HepG2 (cell line): ENCODE results near the gene ATRIP. TPM values are rescaled to one million over a fixed set of nuclear protein-coding genes. Genes with fewer than 3 reads are reported as not detected.

Experiments used
- CCAR2 ChIP-seq: fragments of 200-400 bp; formaldehyde crosslinking; optimal IDR thresholded peaks from 2 replicates; pipeline ENCODE3; 2018; ENCODE audit warnings: low read depth, mild to moderate bottlenecking, low read length, moderate library complexity
- HIVEP1 ChIP-seq: sonication (generic); formaldehyde crosslinking; IDR thresholded peaks from 2 replicates; pipeline ENCODE4 v1.4.0; 2020; ENCODE audit warnings: mild to moderate bottlenecking, missing genetic modification reagents
- HNF4A ChIP-seq: sonication (generic); formaldehyde crosslinking; IDR thresholded peaks from 2 replicates; pipeline ENCODE4 v1.4.0; 2020; ENCODE audit warnings: missing genetic modification reagents
- PITX1 ChIP-seq: sonication (generic); formaldehyde crosslinking; IDR thresholded peaks from 2 replicates; pipeline ENCODE4 v1.5.1; 2020; ENCODE audit warnings: mild to moderate bottlenecking, missing genetic modification reagents
- RARA ChIP-seq: IDR thresholded peaks from 2 replicates; pipeline ENCODE4 v1.6.1; 2016; ENCODE audit warnings: missing genetic modification reagents, missing compliant biosample characterization
- TFE3 ChIP-seq: IDR thresholded peaks from 2 replicates; pipeline ENCODE4 v1.6.1; 2016
- ZNF10 ChIP-seq: sonication (generic); formaldehyde crosslinking; IDR thresholded peaks from 2 replicates; pipeline ENCODE4 v1.4.0; 2020; ENCODE audit warnings: mild to moderate bottlenecking, low read depth, missing genetic modification reagents, borderline replicate concordance
- ZNF446 ChIP-seq: sonication (generic); formaldehyde crosslinking; IDR thresholded peaks from 2 replicates; pipeline ENCODE4 v1.5.0; 2020; ENCODE audit warnings: mild to moderate bottlenecking, missing genetic modification reagents
- ZNF605 ChIP-seq: sonication (generic); formaldehyde crosslinking; IDR thresholded peaks from 2 replicates; pipeline ENCODE4 v1.8.0; 2022; ENCODE audit warnings: mild to moderate bottlenecking, missing genetic modification reagents
- ZNF609 ChIP-seq: sonication (generic); formaldehyde crosslinking; IDR thresholded peaks from 2 replicates; pipeline ENCODE4 v1.4.0; 2020; ENCODE audit warnings: mild to moderate bottlenecking, missing genetic modification reagents, borderline replicate concordance
- ZNF772 ChIP-seq: sonication (generic); formaldehyde crosslinking; IDR thresholded peaks from 2 replicates; pipeline ENCODE4 v1.5.0; 2020; ENCODE audit warnings: mild to moderate bottlenecking, missing genetic modification reagents
- ZSCAN30 ChIP-seq: sonication (generic); formaldehyde crosslinking; IDR thresholded peaks from 2 replicates; pipeline ENCODE4 v1.5.0; 2020; ENCODE audit warnings: mild to moderate bottlenecking, missing genetic modification reagents
- polyA plus RNA-seq, 8 experiments: library from polyadenylated mRNA; depleted of rRNA in 3 of 8; stranded (reverse) in 7 of 8; unstranded in 1 of 8; fragments of >200 nt; fragmentation: Illumina TruSeq in 4 of 8; extraction: Trizol in 4 of 8; gene quantifications; 2 replicates each; pipeline versions ENCODE4 v1.2.1 to v1.2.3, GENCODE V29; 2011 to 2016; ENCODE audit warnings: low read depth in 4 of 8, missing spikeins in 1 of 8, mixed read lengths in 1 of 8; ENCODE audit not compliant: insufficient read depth in 1 of 8
- total RNA-seq, 5 experiments: library from RNA; depleted of rRNA; stranded (reverse); fragments of >200 nt; fragmentation: Illumina TruSeq; extraction: Trizol; gene quantifications; 2 replicates each; pipeline ENCODE4 v1.2.3, GENCODE V29; 2016; ENCODE audit warnings: low read depth in 1 of 5
- TF ChIP-seq, protein P1 (sequence below): IDR thresholded peaks from 2 replicates; pipeline ENCODE4 v1.4.0; 2020; ENCODE audit warnings: mild to moderate bottlenecking, missing genetic modification reagents
- TF ChIP-seq, protein P2 (sequence below): sonication (generic); formaldehyde crosslinking; IDR thresholded peaks from 2 replicates; pipeline ENCODE4 v1.5.1; 2020; ENCODE audit warnings: mild to moderate bottlenecking, missing genetic modification reagents, moderate library complexity

ATRIP gene
- total and polyA plus RNA-seq, 2 of the 13 experiments (the other 11 are each of a cell fraction or from before 2014, with no cell fraction given): 5.1 to 12.5 TPM

DNA sequence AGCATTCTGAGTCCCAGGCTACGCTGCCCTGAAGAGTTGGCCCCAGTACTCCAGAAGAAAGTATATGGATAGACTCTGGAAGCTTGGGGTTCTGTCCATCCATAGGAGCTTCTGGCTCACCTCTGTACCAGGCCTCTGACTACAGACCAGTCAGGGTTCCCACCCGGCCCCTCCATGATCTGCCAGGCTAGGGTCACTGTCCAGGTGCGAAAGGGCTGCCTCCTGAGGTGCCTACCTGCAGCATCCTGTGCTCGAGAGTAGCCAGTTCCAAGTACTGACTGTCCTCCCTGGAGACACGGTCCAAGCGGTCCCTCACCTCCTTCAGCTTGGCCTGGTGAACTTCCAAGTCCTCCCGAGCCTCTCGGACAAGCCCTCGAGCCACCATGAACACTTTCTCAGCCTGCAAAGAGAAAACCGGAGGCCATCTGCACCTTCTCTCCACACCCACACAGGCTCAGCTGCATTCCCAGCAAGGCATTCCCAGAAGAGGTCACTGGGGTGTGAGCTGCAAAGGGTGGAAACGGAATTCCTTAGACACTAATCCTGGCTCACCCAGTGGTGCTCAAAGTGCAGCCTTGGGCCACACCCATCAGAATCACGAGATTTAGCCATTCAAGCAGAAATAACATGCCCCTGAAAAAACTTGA is 12.9 kb upstream of the ATRIP start (continued):
- no peak for TF ChIP-seq CCAR2
- peak; percentile 80 for TF ChIP-seq PITX1
- TF ChIP-seq, protein P1, sequence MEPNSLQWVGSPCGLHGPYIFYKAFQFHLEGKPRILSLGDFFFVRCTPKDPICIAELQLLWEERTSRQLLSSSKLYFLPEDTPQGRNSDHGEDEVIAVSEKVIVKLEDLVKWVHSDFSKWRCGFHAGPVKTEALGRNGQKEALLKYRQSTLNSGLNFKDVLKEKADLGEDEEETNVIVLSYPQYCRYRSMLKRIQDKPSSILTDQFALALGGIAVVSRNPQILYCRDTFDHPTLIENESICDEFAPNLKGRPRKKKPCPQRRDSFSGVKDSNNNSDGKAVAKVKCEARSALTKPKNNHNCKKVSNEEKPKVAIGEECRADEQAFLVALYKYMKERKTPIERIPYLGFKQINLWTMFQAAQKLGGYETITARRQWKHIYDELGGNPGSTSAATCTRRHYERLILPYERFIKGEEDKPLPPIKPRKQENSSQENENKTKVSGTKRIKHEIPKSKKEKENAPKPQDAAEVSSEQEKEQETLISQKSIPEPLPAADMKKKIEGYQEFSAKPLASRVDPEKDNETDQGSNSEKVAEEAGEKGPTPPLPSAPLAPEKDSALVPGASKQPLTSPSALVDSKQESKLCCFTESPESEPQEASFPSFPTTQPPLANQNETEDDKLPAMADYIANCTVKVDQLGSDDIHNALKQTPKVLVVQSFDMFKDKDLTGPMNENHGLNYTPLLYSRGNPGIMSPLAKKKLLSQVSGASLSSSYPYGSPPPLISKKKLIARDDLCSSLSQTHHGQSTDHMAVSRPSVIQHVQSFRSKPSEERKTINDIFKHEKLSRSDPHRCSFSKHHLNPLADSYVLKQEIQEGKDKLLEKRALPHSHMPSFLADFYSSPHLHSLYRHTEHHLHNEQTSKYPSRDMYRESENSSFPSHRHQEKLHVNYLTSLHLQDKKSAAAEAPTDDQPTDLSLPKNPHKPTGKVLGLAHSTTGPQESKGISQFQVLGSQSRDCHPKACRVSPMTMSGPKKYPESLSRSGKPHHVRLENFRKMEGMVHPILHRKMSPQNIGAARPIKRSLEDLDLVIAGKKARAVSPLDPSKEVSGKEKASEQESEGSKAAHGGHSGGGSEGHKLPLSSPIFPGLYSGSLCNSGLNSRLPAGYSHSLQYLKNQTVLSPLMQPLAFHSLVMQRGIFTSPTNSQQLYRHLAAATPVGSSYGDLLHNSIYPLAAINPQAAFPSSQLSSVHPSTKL: peak; percentile 55; the same call in 1 of the 2 replicates
- TF ChIP-seq HNF4A: peak; percentile 77
- TF ChIP-seq ZNF10: no peak
- TF ChIP-seq, protein P2, sequence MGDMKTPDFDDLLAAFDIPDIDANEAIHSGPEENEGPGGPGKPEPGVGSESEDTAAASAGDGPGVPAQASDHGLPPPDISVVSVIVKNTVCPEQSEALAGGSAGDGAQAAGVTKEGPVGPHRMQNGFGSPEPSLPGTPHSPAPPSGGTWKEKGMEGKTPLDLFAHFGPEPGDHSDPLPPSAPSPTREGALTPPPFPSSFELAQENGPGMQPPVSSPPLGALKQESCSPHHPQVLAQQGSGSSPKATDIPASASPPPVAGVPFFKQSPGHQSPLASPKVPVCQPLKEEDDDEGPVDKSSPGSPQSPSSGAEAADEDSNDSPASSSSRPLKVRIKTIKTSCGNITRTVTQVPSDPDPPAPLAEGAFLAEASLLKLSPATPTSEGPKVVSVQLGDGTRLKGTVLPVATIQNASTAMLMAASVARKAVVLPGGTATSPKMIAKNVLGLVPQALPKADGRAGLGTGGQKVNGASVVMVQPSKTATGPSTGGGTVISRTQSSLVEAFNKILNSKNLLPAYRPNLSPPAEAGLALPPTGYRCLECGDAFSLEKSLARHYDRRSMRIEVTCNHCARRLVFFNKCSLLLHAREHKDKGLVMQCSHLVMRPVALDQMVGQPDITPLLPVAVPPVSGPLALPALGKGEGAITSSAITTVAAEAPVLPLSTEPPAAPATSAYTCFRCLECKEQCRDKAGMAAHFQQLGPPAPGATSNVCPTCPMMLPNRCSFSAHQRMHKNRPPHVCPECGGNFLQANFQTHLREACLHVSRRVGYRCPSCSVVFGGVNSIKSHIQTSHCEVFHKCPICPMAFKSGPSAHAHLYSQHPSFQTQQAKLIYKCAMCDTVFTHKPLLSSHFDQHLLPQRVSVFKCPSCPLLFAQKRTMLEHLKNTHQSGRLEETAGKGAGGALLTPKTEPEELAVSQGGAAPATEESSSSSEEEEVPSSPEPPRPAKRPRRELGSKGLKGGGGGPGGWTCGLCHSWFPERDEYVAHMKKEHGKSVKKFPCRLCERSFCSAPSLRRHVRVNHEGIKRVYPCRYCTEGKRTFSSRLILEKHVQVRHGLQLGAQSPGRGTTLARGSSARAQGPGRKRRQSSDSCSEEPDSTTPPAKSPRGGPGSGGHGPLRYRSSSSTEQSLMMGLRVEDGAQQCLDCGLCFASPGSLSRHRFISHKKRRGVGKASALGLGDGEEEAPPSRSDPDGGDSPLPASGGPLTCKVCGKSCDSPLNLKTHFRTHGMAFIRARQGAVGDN (CRISPR knock-in tag): peak; percentile 39
- 0 out of 2 replicates have a peak, but pooled peaks have one; percentile 36 for TF ChIP-seq HIVEP1 (CRISPR knock-in tag)
- TF ChIP-seq ZNF772: 0 out of 2 replicates have a peak, but pooled peaks have one; percentile 33
- 0 out of 2 replicates have a peak, but pooled peaks have one; percentile 12 for TF ChIP-seq ZNF446
- peak; percentile 79; the same call in 1 of the 2 replicates for TF ChIP-seq TFE3 (CRISPR knock-in tag)
- no peak for TF ChIP-seq ZNF609 (CRISPR knock-in tag)
- 0 out of 2 replicates have a peak, but pooled peaks have one; percentile 44 for TF ChIP-seq RARA (CRISPR knock-in tag)
- TF ChIP-seq ZSCAN30 (CRISPR knock-in tag): no peak
- TF ChIP-seq ZNF605: peak; percentile 22; the same call in 1 of the 2 replicates
